H1 (cell line): ENCODE data around the gene ITGA3. TPM values are rescaled to one million over a fixed set of nuclear protein-coding genes. Genes with fewer than 3 reads are reported as not detected.

Source experiments
- CHD7 ChIP-seq: fragments of 300-600 bp; sonication (generic); IDR thresholded peaks from 2 replicates; pipeline ENCODE4 v1.7.1; 2012; ENCODE audit warnings: low read length, moderate library complexity, mild to moderate bottlenecking, inconsistent platforms; ENCODE audit not compliant: insufficient replicate concordance
- polyA plus RNA-seq, 7 experiments: library from polyadenylated mRNA; depleted of rRNA in 3 of 7; stranded (reverse) in 5 of 7; unstranded in 2 of 7; fragments of >200 nt in 5 of 7; fragments of 200-250 nt in 2 of 7; gene quantifications; 1 replicate in 5 of 7; 2 replicates in 1 of 7; 4 replicates in 1 of 7; pipeline versions ENCODE4 v1.2.1 to v1.2.3, GENCODE V29; 2011 to 2013; ENCODE audit warnings: missing spikeins in 2 of 7, mixed read lengths in 2 of 7
- total RNA-seq: library from RNA; stranded (reverse); fragmentation: NEBNext Ultra II Directional; extraction: Animal tissue kit (Norgen Biotek cat#: 25700); gene quantifications from 2 replicates; pipeline ENCODE4 v1.2.1, GENCODE V29; 2021

Gene ITGA3
- total and polyA plus RNA-seq, 2 of the 8 experiments (the other 6 are each of a cell fraction or from before 2014, with no cell fraction given), result 24.0 to 24.2 TPM

DNA sequence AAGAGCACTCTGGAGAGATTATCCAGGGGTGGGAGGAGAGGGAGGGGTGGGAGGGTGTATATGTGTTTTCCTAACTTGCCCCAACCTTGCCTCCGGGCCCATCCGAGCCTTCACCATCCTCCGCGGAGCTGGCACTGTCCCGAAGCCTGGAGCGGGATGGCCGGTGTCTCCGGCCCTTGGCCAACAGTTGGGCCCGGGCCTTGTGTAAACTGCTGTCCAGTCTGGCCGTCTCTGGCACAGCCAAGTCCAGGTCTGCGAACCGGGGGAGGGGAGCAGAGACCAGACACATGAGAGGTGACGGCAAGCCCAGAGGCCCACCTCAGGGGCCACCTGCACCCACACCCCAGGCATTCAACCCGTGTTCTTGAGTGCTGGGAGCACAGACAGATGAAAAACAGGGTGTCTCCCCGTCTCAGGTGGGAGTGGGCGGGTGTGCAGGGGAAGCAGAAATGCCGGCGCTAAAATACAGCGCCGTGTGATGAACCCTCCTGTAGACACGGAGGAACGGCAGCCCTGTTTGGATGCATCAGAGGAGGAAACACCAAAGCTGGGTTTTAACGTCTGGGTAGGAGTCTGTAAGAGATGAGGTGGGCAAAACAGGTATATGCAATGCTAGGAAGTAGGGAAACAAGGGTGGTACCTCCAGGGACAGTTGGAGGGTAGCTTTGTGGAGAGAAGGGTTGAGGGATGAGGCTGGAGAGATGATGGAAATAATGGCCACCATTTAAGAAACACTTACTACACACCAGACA lies 62.3 kb downstream of the ITGA3 start (continued):
- no peak for TF ChIP-seq CHD7
